GM12878 (cell line): ENCODE measurements around the gene EPRS1. TPM values are rescaled to one million over a fixed set of nuclear protein-coding genes. Genes with fewer than 3 reads are reported as not detected.

Experiments used
- ATAC-seq: fragments of 200-7000 bp; cut with Tn5 transposase; 3 replicates; pipeline ENCODE4 v1.9.1; 2020; ENCODE audit warnings: mild to moderate bottlenecking, moderate library complexity
- BruUV-seq: library from RNA; stranded (reverse); fragments of 400-500 nt; replicated peaks from 2 replicates; lab custom pipeline; 2021; lab: Mats Ljungman, UMichigan
- CTCF ChIA-PET: fragments of 300-600 bp; sonication (Branson Sonifier 250); formaldehyde crosslinking; extraction: SDS; loops from one replicate; lab custom pipeline; 2021; ENCODE audit warnings: inconsistent platforms; lab: Yijun Ruan, JAX
- POLR2A ChIA-PET: fragments of 350-600 bp; formaldehyde crosslinking; extraction: SDS; loops from one replicate; lab custom pipeline; 2021; ENCODE audit warnings: inconsistent platforms; lab: Charles Lee
- RAD21 ChIA-PET: fragments of 300-600 bp; sonication (Branson Sonifier 250); formaldehyde crosslinking; loops from one replicate; lab custom pipeline; 2023; ENCODE audit warnings: antibody characterized with exemption; ENCODE audit not compliant: unreplicated experiment; lab: Charles Lee
- SMC1A ChIA-PET: fragments of 300-600 bp; sonication (Branson Sonifier 250); formaldehyde crosslinking; loops from one replicate; lab custom pipeline; 2023; ENCODE audit not compliant: unreplicated experiment, uncharacterized antibody; lab: Charles Lee
- DNase-seq: peaks from one replicate; pipeline ENCODE4 v3.0.0-alpha.2; 2011; ENCODE audit warnings: low read depth, low spot score
- FAIRE-seq: peaks from 3 replicates; lab custom pipeline; 2011; peaks lifted over from hg19 to GRCh38; lab: Jason Lieb, UNC
- H2AFZ ChIP-seq: 2 replicates; pipeline ENCODE4 v1.6.0; 2011; ENCODE audit warnings: low read depth, low read length, control low read depth; ENCODE audit not compliant: control insufficient read depth
- H3K27ac ChIP-seq: 2 replicates; pipeline ENCODE4 v1.5.1; 2011; ENCODE audit warnings: control low read depth; ENCODE audit not compliant: control insufficient read depth, insufficient read depth
- H3K27me3 ChIP-seq, 2 experiments: replicated peaks in 1 of 2; 2 replicates each; pipeline versions ENCODE4 v1.6.0 to v1.6.1; 2011; ENCODE audit warnings: low read length in 1 of 2; ENCODE audit not compliant: control insufficient read depth in 2 of 2, insufficient read depth in 2 of 2
- H3K36me3 ChIP-seq, 2 experiments: 2 replicates each; pipeline ENCODE4 v1.5.1; 2011; ENCODE audit warnings: low read length in 1 of 2; ENCODE audit not compliant: control insufficient read depth in 2 of 2, insufficient read depth in 2 of 2
- H3K4me1 ChIP-seq: 2 replicates; pipeline ENCODE4 v1.6.1; 2011; ENCODE audit warnings: mild to moderate bottlenecking, low read length, moderate library complexity, mixed read lengths; ENCODE audit not compliant: control insufficient read depth, insufficient read depth
- H3K4me2 ChIP-seq: 2 replicates; pipeline ENCODE4 v1.6.0; 2011; ENCODE audit warnings: control low read depth; ENCODE audit not compliant: control insufficient read depth, insufficient read depth
- H3K4me3 ChIP-seq: fragments of 200-600 bp; sonication (generic); 2 replicates; pipeline ENCODE4 v1.5.1; 2016
- H3K79me2 ChIP-seq: 2 replicates; pipeline ENCODE4 v1.6.0; 2011; ENCODE audit warnings: low read length; ENCODE audit not compliant: control insufficient read depth, insufficient read depth
- H3K9ac ChIP-seq: 2 replicates; pipeline ENCODE4 v1.8.0; 2011; ENCODE audit warnings: low read length, control low read depth, mixed read lengths; ENCODE audit not compliant: control insufficient read depth, insufficient read depth
- H3K9me3 ChIP-seq: replicated peaks from 3 replicates; pipeline ENCODE4 v1.5.1; 2011; ENCODE audit warnings: mild to moderate bottlenecking, low read length; ENCODE audit not compliant: control insufficient read depth, insufficient read depth
- H4K20me1 ChIP-seq: 2 replicates; pipeline ENCODE4 v1.6.0; 2011; ENCODE audit not compliant: control insufficient read depth, insufficient read depth
- PAX8 ChIP-seq: fragments of 450-650 bp; IDR thresholded peaks from 2 replicates; pipeline ENCODE4 v1.6.1; 2017; ENCODE audit warnings: mild to moderate bottlenecking, moderate library complexity
- POLR2AphosphoS5 ChIP-seq: IDR thresholded peaks from 2 replicates; pipeline ENCODE4 v1.6.1; 2011; ENCODE audit warnings: mild to moderate bottlenecking, low read length, inconsistent platforms
- RBBP5 ChIP-seq: fragments of 200-600 bp; sonication (generic); conservative IDR thresholded peaks from 2 replicates; pipeline ENCODE4 v1.6.1; 2016
- WGBS: methylation state at CpG from one replicate; pipeline ENCODE4 v1.1.6; 2016; ENCODE audit warnings: low lambda C conversion rate; ENCODE audit not compliant: insufficient replicate concordance, insufficient coverage; ENCODE audit errors: missing lambda C conversion rate; 5-methylcytosine and 5-hydroxymethylcytosine counted together
- in situ Hi-C: fragments of 300-500 bp; cut with MboI; formaldehyde crosslinking; loops from 9 replicates; pipeline ENCODE4 v1.14.3; 2018; ENCODE audit warnings: mixed read lengths
- intact Hi-C: fragments of 100-400 bp; cut with micrococcal nuclease; formaldehyde crosslinking; loops from one replicate; pipeline ENCODE4 v1.14.2; 2022; ENCODE audit not compliant: unreplicated experiment
- polyA plus RNA-seq, 11 experiments: library from polyadenylated mRNA; depleted of rRNA in 4 of 11; unstranded in 6 of 11; stranded (reverse) in 5 of 11; fragments of >200 nt; fragmentation: Nextera tagmentation in 4 of 11; fragmentation: Illumina TruSeq in 1 of 11; extraction: Ambion mirVana in 4 of 11; extraction: Trizol in 1 of 11; gene quantifications; 1 replicate in 1 of 11; 2 replicates in 10 of 11; pipeline versions ENCODE4 v1.2.1 to v1.2.3, GENCODE V29; 2011 to 2016; ENCODE audit warnings: inconsistent platforms in 2 of 11, missing spikeins in 2 of 11, low read depth in 1 of 11
- total RNA-seq, 4 experiments: library from RNA; depleted of rRNA in 3 of 4; stranded (reverse); fragments of >200 nt in 3 of 4; fragmentation: Illumina TruSeq in 1 of 4; extraction: Trizol in 1 of 4; gene quantifications; 2 replicates each; pipeline versions ENCODE4 v1.2.1 to v1.2.3, GENCODE V29; 2013 to 2021
- TF ChIP-seq, protein P1 (sequence below): fragments of 450-650 bp; IDR thresholded peaks from 2 replicates; pipeline ENCODE4 v1.6.1; 2016; ENCODE audit warnings: mild to moderate bottlenecking
- TF ChIP-seq, protein P2 (sequence below): fragments of 450-650 bp; IDR thresholded peaks from 2 replicates; pipeline ENCODE4 v1.6.1; 2017; ENCODE audit warnings: mild to moderate bottlenecking, moderate library complexity

Gene EPRS1
- total and polyA plus RNA-seq, 10 of the 15 experiments (the other 5 are each of a cell fraction or from before 2014, with no cell fraction given): 68.2 to 175 (median 119) TPM

- TF ChIP-seq, protein P1, sequence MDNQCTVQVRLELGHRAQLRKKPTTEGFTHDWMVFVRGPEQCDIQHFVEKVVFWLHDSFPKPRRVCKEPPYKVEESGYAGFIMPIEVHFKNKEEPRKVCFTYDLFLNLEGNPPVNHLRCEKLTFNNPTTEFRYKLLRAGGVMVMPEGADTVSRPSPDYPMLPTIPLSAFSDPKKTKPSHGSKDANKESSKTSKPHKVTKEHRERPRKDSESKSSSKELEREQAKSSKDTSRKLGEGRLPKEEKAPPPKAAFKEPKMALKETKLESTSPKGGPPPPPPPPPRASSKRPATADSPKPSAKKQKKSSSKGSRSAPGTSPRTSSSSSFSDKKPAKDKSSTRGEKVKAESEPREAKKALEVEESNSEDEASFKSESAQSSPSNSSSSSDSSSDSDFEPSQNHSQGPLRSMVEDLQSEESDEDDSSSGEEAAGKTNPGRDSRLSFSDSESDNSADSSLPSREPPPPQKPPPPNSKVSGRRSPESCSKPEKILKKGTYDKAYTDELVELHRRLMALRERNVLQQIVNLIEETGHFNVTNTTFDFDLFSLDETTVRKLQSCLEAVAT: no peak
- TF ChIP-seq, protein P2, sequence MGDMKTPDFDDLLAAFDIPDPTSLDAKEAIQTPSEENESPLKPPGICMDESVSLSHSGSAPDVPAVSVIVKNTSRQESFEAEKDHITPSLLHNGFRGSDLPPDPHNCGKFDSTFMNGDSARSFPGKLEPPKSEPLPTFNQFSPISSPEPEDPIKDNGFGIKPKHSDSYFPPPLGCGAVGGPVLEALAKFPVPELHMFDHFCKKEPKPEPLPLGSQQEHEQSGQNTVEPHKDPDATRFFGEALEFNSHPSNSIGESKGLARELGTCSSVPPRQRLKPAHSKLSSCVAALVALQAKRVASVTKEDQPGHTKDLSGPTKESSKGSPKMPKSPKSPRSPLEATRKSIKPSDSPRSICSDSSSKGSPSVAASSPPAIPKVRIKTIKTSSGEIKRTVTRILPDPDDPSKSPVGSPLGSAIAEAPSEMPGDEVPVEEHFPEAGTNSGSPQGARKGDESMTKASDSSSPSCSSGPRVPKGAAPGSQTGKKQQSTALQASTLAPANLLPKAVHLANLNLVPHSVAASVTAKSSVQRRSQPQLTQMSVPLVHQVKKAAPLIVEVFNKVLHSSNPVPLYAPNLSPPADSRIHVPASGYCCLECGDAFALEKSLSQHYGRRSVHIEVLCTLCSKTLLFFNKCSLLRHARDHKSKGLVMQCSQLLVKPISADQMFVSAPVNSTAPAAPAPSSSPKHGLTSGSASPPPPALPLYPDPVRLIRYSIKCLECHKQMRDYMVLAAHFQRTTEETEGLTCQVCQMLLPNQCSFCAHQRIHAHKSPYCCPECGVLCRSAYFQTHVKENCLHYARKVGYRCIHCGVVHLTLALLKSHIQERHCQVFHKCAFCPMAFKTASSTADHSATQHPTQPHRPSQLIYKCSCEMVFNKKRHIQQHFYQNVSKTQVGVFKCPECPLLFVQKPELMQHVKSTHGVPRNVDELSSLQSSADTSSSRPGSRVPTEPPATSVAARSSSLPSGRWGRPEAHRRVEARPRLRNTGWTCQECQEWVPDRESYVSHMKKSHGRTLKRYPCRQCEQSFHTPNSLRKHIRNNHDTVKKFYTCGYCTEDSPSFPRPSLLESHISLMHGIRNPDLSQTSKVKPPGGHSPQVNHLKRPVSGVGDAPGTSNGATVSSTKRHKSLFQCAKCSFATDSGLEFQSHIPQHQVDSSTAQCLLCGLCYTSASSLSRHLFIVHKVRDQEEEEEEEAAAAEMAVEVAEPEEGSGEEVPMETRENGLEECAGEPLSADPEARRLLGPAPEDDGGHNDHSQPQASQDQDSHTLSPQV: no peak
- TF ChIP-seq PAX8: no peak
- TF ChIP-seq, all 136 proteins: peak for 0
These were observed 27.2 kb downstream of the EPRS1 start (continued) for GRCh38 chr1:220019071-220019470.

GRCh38 chr1:220013497-220013896, 32.8 kb downstream of the EPRS1 start:
- Histone ChIP-seq H3K27me3 (no peaks in the 10 kb centered on the region), H3K4me2 (no peak overlapping the region), H3K4me1 (no peaks in the 10 kb centered on the region), H3K27ac (no peak overlapping the region), H4K20me1 (no peaks in the 10 kb centered on the region), H3K9me3 (no peaks in the 10 kb centered on the region), H2AFZ (no peak overlapping the region), H3K9ac (no peak overlapping the region), H3K36me3 (peaks cover 0 to 19% of the 10 kb centered on the region in 2 experiments; a peak in 3 of 4 replicates), H3K4me3 (no peak overlapping the region), H3K79me2 (no peaks in the 10 kb centered on the region)
- RAD21 ChIA-PET: interaction anchor here (0.7 kb wide), 1 partner anchor 98 kb away, joined by 4 read pairs; no protein-coding TSS in a partner anchor
- POLR2A ChIA-PET: interaction anchor here (0.6 kb wide), 1 partner anchor 122 kb away, joined by 3 read pairs; no protein-coding TSS in a partner anchor
- SMC1A ChIA-PET: interaction anchor here (1.3 to 2.4 kb wide), 5 partner anchors 16 to 205 kb away, joined by 4 to 10 read pairs (median 4); no protein-coding TSS in a partner anchor
- intact Hi-C loops (no loop called here), in situ Hi-C loops (no loop called here)
- ATAC-seq (no peak), FAIRE-seq (peak; percentile 52), DNase-seq (no peak)
- no peak for TF ChIP-seq POLR2AphosphoS5
- no peak for TF ChIP-seq RBBP5
- TF ChIP-seq, protein P1: no peak
- 54% methylated on average over 3 of the region's 3 CpGs for WGBS
- no TSS peak for BruUV-seq
- CTCF ChIA-PET: interaction anchor here (2.6 to 3.1 kb wide), 2 partner anchors 22 to 24 kb away, joined by 13 to 14 read pairs; no protein-coding TSS in a partner anchor
